HG03457 (cell line): Measurements from ENCODE around the gene TNNC1.

Experiments
- ATAC-seq: cut with Tn5 transposase; IDR thresholded peaks from one replicate; pipeline ENCODE4 v1.9.1; 2021; ENCODE audit warnings: moderate number of reproducible peaks; ENCODE audit not compliant: unreplicated experiment

TNNC1 gene

DNA sequence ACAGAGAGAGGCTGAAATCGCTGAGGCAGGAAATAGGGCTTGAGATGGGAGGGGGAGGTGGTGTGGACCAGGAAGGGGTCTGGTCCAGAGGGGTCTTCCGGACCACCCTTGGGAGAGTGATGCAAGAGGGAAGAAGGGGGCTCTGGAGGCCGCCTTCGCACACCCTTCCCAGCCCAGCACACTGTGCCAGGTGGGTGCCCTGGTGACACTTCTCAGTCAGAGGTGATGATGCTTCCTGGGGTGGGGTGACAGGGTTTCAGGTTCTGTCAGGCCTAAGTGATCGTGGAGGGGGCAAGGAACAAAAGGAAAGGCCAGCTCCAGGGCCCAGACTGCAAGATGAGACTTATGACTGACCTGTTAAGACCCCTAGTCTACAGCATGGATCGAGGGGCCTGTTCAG is 21.6 kb downstream of the TNNC1 start:
- ATAC-seq = no peak

DNA sequence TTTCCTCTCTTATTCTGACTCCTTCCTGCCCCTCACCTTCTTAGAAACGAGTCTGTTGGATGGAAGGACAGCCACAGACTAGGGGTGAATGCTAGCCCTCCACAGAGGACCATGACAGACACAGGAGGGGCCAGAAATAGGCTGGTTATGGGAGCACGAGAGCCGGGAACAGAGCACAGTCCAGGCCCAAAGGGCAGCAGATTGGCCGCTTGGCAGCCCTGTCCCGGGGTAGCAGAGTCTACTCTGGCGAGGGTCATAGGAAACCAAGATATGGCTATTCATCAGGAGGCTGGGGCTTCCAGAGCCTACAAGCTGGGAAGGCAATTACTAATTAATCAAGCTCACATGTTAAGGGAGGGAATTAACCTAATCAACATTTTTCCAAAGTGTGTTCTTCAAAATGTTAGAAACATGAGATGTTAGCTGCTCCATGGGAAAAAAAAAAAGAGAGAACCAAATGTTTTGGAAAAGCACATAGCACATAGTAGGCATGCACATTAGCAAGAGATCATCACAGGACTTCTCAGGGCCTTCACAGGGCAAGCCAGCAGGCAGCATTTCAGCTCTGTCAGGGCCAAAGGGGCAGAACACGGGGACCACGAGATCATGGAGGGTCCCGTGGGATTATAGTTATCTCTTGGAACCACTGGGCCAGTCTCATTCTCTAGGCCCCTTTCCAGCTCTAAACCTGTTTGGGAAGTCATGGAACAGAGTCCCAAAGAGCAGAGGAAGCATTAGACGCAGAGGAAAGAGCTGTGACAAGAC is 22.2 kb downstream of the TNNC1 start:
- no peak for ATAC-seq

DNA sequence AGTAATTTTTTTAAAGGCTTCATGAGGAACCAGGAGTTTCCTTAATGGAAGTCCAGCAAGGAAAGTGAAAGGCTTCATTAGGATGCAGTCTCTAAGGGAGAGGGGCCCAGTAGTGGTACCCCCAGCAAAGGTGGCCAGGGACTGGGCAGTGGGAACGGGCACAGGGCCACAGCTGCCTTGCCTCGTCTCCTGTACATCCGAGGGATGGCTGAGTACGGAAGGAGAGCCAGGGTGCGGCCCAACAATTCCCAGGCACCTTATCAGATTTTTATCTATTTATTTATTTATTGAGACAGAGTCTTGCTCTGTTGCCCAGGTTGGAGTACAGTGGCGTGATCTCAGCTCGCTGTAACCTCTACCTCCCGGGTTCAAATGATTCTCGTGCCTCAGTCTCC is 23.4 kb downstream of the TNNC1 start:
- ATAC-seq = no peak

- no peak for ATAC-seq
Observed at GRCh38 chr3:52429779-52430415, 23.9 kb downstream of the TNNC1 start.

GRCh38 chr3:52429031-52429430 is 24.8 kb downstream of the TNNC1 start:
- ATAC-seq = no peak

GRCh38 chr3:52428151-52429005 is 25.5 kb downstream of the TNNC1 start:
- no peak for ATAC-seq

DNA sequence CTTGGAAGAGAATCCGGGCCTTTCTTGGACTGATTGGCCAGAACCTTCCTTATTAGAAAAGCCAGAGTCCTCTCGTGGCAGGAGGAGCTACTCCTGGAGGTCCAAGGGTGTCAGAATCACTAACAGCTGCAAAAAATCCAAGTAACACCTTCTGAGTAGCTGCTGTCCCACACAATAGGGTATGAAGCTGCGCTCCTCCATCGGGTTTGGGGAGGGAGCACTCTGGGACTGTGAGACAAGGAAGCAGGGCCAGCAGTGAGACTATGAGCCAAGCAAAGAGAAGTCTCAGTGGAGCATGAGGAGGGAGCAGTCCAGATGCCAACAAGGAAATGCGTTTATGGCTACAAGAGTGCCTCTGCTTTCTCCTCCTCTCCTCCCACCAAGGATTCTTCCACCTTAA is 30.7 kb downstream of the TNNC1 start:
- ATAC-seq = no peak

- no peak for ATAC-seq
Observed at GRCh38 chr3:52422669-52423068, 31.2 kb downstream of the TNNC1 start.

DNA sequence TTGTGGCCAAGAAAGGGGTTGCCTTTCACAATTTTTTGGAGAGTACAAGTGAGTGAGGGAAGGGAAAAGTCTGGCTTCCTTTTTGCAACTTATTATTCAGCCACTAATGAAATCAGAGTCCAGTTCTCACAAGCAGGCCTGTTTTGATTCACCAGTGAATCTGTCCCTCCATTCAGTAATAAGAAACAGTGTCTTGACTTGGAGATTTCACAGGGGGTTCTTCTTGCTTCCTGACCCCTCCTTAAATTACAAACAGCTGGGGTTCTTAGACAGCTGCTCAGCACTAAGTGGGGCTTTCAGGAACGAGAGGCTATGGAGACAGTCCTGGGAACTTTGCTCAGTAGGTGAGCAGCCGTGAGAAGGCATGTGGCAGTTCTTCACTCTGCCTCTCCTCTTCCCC is 33.5 kb downstream of the TNNC1 start:
- ATAC-seq = no peak

- no peak for ATAC-seq
Observed at GRCh38 chr3:52415800-52416199, 38.0 kb downstream of the TNNC1 start.

- no peak for ATAC-seq
Observed at GRCh38 chr3:52408466-52408865, 45.4 kb downstream of the TNNC1 start.

GRCh38 chr3:52407779-52408178 is 46.1 kb downstream of the TNNC1 start:
- no peak for ATAC-seq

- ATAC-seq = no peak
Observed at GRCh38 chr3:52406791-52407510, 46.9 kb downstream of the TNNC1 start.

- ATAC-seq = no peak
Observed at GRCh38 chr3:52406231-52406661, 47.6 kb downstream of the TNNC1 start.

DNA sequence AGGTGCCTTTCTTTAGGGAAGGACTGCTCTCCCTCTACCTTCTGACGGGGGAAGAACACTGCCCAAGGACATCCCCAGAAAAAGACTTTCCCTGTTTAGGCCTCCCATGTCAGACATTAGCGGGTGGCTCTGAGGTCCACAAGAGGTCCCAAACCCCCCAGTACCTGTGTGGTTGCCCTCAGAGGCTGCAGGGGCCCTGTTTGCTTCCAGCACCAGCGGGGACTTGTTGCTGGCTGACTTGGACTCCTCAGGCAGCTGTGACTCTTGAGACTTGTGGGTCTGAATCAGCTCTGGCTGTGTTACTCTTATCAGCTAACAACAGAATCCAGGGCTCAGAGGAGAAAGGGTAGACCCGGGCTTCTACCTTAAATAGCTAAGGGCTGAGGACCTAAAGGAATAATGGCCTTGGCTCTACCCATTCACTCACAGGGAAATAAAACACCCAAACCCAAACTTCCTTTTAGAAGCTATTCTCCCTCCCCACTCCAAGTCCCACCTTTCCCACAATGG is 48.2 kb downstream of the TNNC1 start:
- no peak for ATAC-seq

DNA sequence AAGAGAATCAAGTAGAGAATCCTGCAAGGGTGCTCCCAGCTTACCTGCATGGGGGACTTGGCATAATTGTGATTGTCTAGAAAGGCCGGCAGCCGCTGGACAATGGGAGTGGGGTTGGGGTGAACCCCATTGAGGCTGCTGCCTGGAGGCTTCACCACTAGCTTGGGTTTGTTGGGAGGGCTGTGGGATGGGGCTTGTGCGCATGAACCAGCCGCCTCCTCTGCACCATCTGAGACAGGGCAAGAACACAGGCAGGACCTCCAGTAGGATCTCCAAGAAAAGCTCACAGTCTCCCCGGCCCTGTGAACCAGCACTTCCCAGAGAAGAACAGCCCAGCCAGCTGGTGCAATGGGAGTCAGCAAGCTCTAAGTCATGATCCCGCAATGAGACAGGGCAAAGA is 48.8 kb downstream of the TNNC1 start:
- ATAC-seq = no peak

GRCh38 chr3:52404391-52404790 is 49.5 kb downstream of the TNNC1 start:
- ATAC-seq = no peak

- no peak for ATAC-seq
Observed at GRCh38 chr3:52403955-52404354, 49.9 kb downstream of the TNNC1 start.

DNA sequence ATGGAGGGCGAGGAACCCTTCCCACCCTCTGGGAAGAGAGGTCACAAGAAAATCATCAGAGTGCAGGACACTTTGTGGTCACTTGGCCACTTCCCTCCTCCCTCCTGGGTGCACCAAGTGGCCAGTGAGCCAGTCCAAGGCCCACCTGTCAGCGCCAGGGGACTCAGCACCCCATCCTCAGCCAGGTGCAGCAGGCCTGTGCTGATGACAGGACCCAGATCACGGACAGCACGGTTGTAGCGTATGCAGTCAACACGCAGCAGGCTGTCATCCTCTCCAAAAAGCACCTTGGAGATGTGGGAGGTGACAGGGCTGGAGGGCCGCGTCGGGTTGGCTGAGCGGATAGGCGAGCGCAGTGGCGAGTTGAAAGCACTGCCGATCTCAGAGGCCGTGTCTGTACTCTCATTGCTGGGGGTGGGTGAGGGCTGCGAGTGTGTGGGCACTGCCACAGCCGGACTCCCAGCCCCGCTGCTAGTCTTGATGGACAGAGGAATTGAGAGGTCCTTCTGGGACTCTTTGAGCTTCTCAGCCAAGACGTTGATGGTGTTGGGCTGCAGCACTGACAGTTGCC is 50.5 kb downstream of the TNNC1 start:
- ATAC-seq = no peak

DNA sequence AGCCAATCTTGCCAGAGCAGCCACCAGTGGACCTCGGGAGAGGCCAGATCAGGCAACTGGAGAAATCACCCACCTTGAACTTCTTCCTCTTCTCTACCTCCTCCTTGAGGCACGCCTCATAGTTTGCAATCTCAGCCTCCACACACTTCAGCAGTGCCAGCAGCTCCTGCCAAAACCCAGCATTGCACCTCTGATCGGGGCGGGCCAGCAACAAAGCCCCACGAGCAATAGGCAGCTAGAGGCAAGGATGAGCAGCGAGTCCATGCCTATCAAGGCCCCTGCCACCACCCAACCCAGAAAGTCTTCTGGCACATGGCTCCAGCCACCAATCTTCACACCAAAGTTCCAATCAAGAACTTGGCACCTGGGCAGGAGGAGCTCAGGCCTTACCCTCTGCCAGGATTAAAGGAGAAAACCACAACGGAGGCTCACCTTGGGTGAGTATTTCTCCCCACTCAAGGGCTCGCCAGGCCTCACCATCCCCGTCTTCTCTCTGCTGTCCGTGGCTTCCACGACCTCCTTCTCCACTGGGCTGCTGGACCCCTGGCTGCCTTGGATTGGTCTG is 51.1 kb downstream of the TNNC1 start:
- no peak for ATAC-seq
